ENCODE data around the gene INHBB. TPM values are rescaled to one million over a fixed set of nuclear protein-coding genes. Genes with fewer than 3 reads are reported as not detected.

Gene INHBB
- polyA plus RNA-seq, 3 donors = 0.08 TPM; not detected in 2

DNA sequence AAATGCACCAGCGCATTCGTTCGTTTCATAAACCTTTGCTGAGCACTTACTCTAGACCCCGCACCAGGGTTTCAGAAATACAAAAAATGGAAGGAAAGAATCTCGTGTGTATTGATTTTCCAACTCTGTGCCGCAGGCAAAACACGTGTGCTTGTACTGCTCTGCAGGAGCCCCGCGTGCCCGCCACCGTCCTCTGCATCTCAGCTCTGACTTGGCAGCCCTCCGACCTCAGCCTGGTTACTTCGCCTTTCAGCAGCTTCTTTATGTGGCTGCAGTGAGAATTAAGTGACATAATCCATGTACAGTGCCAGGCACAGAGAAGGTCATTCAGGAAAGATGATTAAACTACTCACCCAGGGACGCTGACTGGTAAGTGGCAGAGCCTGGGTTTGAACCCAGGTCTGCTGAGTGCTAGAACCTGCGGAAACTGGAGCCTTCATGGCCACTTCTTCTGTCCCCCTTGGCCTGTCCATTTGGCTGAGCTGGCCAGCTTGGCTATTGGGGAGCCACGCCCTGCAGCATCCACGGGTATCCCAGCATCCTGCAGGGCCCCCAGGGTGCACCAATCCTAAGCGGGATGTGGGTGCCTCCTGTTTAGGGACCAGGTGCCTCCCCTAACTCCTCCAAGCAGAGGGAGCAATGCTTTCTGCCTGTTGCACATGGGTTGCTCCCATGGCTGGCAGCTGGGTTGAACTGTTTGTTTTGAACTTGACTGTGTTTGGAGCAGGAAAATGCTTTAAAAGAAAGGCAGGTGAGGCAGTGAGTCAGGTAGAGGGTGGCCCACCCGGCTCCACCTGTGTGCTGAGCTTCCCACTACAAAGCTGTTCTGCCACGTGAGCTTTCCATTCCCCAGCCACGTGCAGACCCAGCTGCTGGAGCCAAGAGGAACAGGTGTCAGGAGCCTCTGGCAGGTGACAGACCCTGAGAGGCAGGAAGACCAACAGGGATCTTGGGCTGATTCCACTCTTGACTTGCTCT is 34.3 kb downstream of the INHBB start:
- H2AFZ ChIP-seq (ENCODE audit: insufficient read depth, low read depth, low read length, poor library complexity, severe bottlenecking) = no peak overlapping the region
- H3K4me1 Mint-ChIP-seq = no peaks in the 10 kb centered on the region
- H3K79me2 ChIP-seq (ENCODE audit: insufficient read depth, low read length) = no peaks in the 10 kb centered on the region
- no peaks in the 10 kb centered on the region for H3K36me3 Mint-ChIP-seq
- WGBS (ENCODE audit: insufficient coverage) = 81% methylated on average over 20 of the region's 21 CpGs
- no peak for DNase-seq
- H3K27ac ChIP-seq (ENCODE audit: low read depth in 1 of 2, low read length in 2 of 2) = no peak overlapping the region
- H3K36me3 ChIP-seq (replicated peaks in 1 of 2; ENCODE audit: control insufficient read depth in 1 of 2, insufficient read depth in 2 of 2, low read length in 2 of 2) = no peaks in the 10 kb centered on the region
- no peaks in the 10 kb centered on the region for H3K27me3 ChIP-seq (ENCODE audit: control insufficient read depth in 2 of 2, insufficient read depth in 2 of 2, low read length in 2 of 2)
- no peaks in the 10 kb centered on the region for H4K20me1 ChIP-seq (ENCODE audit: insufficient read depth, low read length)
- H3K9me3 Mint-ChIP-seq = peaks cover 0 to 2% (median 0%) of the 10 kb centered on the region in 7 donors
- H3K4me3 Mint-ChIP-seq = no peak overlapping the region
- intact Hi-C loops (cut with micrococcal nuclease) = no loop called here
- TF ChIP-seq, protein P1, sequence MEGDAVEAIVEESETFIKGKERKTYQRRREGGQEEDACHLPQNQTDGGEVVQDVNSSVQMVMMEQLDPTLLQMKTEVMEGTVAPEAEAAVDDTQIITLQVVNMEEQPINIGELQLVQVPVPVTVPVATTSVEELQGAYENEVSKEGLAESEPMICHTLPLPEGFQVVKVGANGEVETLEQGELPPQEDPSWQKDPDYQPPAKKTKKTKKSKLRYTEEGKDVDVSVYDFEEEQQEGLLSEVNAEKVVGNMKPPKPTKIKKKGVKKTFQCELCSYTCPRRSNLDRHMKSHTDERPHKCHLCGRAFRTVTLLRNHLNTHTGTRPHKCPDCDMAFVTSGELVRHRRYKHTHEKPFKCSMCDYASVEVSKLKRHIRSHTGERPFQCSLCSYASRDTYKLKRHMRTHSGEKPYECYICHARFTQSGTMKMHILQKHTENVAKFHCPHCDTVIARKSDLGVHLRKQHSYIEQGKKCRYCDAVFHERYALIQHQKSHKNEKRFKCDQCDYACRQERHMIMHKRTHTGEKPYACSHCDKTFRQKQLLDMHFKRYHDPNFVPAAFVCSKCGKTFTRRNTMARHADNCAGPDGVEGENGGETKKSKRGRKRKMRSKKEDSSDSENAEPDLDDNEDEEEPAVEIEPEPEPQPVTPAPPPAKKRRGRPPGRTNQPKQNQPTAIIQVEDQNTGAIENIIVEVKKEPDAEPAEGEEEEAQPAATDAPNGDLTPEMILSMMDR (IDR thresholded peaks at IDR 0.05) = no peak
- H3K9ac ChIP-seq (ENCODE audit: insufficient read depth, low read length, poor library complexity, severe bottlenecking) = no peak overlapping the region
- H3K27ac Mint-ChIP-seq = no peak overlapping the region
- no peaks in the 10 kb centered on the region for H3K4me1 ChIP-seq (ENCODE audit: control insufficient read depth in 1 of 2, insufficient read depth in 2 of 2, low read length in 2 of 2)
- H3K9me3 ChIP-seq (replicated peaks in 1 of 2; ENCODE audit: control insufficient read depth in 1 of 2, insufficient read depth in 1 of 2, low read length in 2 of 2) = no peaks in the 10 kb centered on the region
- peaks cover 2 to 3% (median 2%) of the 10 kb centered on the region in 3 donors for H3K27me3 Mint-ChIP-seq (ENCODE audit: low read depth in 3 of 3)
- no peak overlapping the region for H3K4me3 ChIP-seq (replicated peaks in 1 of 3; ENCODE audit: low read depth in 2 of 3, low read length in 3 of 3)
- no peak overlapping the region for H3K4me2 ChIP-seq (replicated peaks; ENCODE audit: extremely low read depth, low read length, poor library complexity, severe bottlenecking)

DNA sequence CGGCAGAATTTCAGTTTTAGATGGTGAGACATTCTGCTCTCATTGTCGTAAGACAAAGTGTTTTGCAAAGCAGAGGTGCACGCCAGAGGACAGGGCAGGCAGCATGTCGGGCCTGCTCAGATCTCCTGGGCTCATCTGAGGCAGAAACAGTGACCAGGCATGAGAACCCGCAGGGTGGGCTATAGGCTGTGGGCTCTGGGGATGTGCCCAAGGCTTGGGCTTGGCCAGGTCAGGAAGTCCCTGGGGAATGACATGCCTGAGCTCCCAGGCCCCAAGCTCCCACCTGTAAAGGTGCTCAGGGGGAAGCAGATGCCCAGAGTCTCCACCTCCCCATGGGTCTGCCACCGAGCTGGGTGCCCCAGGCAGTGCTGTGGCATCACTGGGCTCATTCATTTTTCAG is 35.3 kb downstream of the INHBB start:
- H3K4me3 ChIP-seq (replicated peaks in 1 of 3; ENCODE audit: low read depth in 2 of 3, low read length in 3 of 3) = no peak overlapping the region
- H3K9ac ChIP-seq (ENCODE audit: insufficient read depth, low read length, poor library complexity, severe bottlenecking) = no peak overlapping the region
- 74% methylated on average over 6 of the region's 6 CpGs for WGBS (ENCODE audit: insufficient coverage)
- intact Hi-C loops (cut with micrococcal nuclease) = no loop called here
- DNase-seq = no peak
- TF ChIP-seq, protein P1 (IDR thresholded peaks at IDR 0.05) = no peak
- peaks cover 2 to 5% (median 2%) of the 10 kb centered on the region in 3 donors for H3K27me3 Mint-ChIP-seq (ENCODE audit: low read depth in 3 of 3)
- no peaks in the 10 kb centered on the region for H3K36me3 ChIP-seq (replicated peaks in 1 of 2; ENCODE audit: control insufficient read depth in 1 of 2, insufficient read depth in 2 of 2, low read length in 2 of 2)
- no peaks in the 10 kb centered on the region for H3K9me3 ChIP-seq (replicated peaks in 1 of 2; ENCODE audit: control insufficient read depth in 1 of 2, insufficient read depth in 1 of 2, low read length in 2 of 2)
- H3K27ac Mint-ChIP-seq = no peak overlapping the region
- no peak overlapping the region for H3K27ac ChIP-seq (ENCODE audit: low read depth in 1 of 2, low read length in 2 of 2)
- no peaks in the 10 kb centered on the region for H4K20me1 ChIP-seq (ENCODE audit: insufficient read depth, low read length)
- no peak overlapping the region for H3K4me3 Mint-ChIP-seq
- H3K79me2 ChIP-seq (ENCODE audit: insufficient read depth, low read length) = no peaks in the 10 kb centered on the region
- H3K4me2 ChIP-seq (replicated peaks; ENCODE audit: extremely low read depth, low read length, poor library complexity, severe bottlenecking) = no peak overlapping the region
- no peaks in the 10 kb centered on the region for H3K4me1 Mint-ChIP-seq
- H3K36me3 Mint-ChIP-seq = no peaks in the 10 kb centered on the region
- no peaks in the 10 kb centered on the region for H3K4me1 ChIP-seq (ENCODE audit: control insufficient read depth in 1 of 2, insufficient read depth in 2 of 2, low read length in 2 of 2)
- H2AFZ ChIP-seq (ENCODE audit: insufficient read depth, low read depth, low read length, poor library complexity, severe bottlenecking) = no peak overlapping the region
- peaks cover 0 to 2% (median 0%) of the 10 kb centered on the region in 7 donors for H3K9me3 Mint-ChIP-seq
- H3K27me3 ChIP-seq (ENCODE audit: control insufficient read depth in 2 of 2, insufficient read depth in 2 of 2, low read length in 2 of 2) = no peaks in the 10 kb centered on the region

Measured in CD14-positive monocyte (primary cell).